Stimulated activated CD8-positive, alpha-beta memory T cell treated with anti-CD3 and anti-CD28 coated beads, Interleukin-12 subunit alpha, Interleukin-12 subunit beta, amount 100 ng/mL, for 24 hours (primary cell): ENCODE results near the gene PLCXD1.

ENCODE experiments used
- DNase-seq: peaks from one replicate; pipeline ENCODE4 v3.0.0-alpha.2; 2020; ENCODE audit errors: extremely low read depth

Gene PLCXD1

DNA sequence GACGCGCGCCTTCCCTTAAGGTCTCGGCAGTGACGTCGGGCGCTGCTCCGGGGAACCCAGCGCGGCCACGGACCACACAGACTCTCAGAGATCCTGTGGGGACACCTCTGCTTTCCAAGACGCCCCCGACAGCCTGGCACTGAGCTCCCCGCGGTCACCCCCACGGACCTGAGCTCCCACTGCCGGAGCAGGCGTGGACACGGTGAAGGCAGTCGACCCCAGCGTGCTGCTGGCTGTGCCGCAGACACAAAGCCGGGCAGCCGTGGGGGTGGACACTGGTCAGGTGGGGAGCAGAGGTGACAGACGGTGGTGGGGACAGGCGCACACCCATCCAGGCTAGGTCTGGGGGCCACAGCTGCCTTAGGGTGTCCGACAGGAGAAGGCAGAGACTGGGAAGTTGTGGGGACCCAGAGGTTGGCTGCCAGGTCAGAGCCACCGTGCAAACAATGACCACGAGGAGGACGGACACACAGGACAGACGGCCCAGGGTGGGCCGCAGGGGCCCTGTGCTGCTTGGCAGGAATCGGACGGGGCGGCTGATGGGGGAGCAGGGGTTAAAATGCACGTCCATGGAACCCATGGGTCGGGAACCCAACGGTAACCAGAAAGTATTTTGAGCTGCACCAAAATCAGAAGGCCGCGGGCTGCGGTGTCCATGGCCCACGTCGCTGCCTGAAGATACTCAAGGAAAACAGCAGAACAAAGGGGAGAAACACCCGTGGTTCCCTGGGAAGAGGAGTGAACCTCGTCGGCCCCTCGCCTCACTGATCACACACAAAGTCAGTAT lies 54.0 kb downstream of the PLCXD1 start:
- no peak for DNase-seq

DNA sequence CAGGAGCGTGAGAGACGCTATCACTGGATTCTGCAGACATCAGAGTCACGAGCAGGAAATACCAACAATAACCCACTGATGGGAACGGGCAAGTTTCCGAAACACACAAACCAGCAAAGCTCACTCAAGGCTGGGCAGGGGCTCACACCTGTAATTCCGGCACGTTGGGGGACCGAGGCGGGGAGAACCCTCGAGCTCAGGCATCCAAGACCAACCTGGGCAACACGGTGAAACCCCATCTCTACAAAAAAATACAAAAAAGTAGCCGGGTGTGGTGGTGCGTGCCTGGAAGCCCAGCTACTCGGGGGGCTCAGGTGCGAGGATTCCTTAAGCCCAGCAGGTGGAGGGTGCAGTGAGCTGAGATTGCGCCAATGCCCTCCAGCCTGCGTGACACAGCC lies 54.6 kb downstream of the PLCXD1 start:
- no peak for DNase-seq

DNA sequence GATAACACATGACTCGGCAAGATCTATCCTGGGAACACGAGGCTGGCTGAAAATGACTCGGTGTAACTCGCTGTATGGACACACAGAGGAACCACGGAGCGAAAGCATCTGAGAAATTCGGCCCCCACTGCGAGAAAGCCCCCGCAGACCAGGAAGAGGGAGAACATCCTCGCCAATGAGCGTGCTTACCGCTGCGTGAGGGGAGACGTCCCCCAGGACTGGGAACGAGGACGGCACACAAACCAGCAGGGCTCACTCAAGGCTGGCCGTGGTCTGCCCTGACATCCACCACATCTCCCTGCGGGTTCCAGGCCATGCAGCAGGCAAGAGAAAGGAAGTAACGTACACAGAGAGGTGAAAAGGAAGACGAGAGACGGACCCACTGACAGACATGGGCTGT lies 55.0 kb downstream of the PLCXD1 start:
- DNase-seq, result no peak

DNA sequence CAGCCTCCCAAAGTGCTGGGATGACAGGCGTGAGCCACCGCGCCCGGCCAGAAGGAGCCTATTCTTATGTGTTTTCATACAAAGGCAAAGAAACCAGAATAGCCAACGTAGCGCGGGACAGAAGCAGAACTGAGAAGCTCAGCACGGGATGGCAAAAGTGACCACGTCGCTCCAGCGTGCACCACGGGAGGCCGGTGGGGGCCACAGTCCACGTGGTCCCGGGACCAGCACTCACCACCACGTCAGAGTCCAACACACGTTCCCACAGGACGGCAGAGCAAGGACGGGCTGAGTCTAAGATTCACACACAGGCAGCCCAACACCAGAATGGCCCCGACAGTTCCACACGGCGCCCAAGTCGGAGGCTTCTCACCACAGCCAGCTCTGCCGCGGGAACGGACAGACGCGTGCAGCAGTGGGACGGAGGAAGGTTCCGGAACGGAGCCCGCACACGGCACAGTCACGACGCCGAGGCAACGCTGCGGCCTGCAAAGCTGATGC lies 56.2 kb downstream of the PLCXD1 start:
- DNase-seq, result no peak

DNA sequence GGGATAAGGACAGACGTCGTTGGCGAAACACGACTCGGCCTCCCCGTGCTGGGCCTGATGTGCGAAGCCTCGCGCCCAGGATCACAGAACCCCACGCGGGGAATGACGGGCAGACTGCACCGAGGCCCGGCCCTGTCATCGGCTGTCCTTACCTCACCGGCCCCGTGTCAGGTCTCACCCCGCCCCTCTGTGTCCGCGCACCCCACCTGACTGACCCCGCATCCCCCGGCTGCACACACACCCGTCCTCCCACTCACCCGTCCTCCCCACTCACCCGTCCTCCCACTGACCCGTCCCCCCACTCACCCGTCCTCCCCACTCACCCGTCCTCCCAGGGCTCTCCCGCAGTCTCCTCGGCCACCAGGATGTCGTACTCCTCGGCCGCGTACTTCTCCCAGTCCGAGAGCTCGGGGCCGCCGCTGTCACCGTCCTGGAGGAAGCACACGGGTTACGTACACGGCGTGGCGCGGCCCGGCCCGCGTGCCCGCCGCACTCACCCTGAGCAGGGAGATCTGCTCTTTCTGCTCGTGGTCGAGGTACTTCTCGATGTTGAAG lies 57.2 kb downstream of the PLCXD1 start:
- DNase-seq, result no peak

DNA sequence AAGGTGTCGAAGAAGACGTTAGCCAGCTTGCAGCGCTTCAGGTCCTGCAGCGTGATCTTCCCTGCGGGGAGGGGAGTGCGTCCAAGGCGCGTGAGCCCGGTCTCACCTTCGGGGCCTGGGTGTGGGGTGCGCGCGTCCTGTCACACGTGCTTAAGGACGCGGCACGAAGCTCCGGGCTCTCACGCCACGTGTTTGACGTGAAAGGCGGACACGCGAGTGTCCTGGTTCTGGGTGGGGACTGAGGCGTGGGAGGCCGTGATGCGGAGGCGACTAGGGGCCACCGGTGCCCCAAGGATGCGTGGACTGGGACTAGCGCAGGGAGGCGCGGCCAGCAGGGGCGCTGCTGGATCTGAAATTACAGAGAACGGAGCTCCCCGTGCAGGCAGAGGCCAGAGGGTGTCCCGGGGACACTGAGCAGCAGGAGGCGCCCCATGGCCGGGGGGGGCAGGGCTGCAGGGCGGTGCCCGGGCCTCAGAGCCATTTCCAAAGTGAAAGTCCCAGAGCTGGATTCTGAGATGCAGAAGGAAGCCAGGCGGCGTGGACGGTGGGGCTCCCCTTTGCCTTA lies 57.7 kb downstream of the PLCXD1 start:
- no peak for DNase-seq

DNA sequence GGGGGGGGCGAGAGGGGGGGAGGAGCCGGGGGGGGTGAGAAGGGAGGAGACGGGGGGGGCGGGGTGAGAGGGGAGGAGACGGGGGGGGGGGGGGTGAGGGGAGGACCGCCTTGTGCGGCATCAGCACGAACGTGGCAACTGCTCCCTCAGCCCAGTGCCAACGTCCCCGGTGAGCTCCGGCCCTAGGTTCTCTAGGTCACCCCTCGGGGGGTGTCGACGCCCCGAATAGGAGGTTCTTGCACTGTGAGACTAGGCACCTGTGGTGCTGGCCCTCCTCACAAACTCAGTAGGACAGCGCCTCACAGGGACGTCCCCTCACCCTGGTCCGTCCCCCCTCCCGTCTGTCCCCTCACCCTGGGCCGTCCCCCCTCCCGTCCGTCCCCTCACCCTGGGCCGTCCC lies 58.9 kb downstream of the PLCXD1 start:
- DNase-seq, result no peak

DNA sequence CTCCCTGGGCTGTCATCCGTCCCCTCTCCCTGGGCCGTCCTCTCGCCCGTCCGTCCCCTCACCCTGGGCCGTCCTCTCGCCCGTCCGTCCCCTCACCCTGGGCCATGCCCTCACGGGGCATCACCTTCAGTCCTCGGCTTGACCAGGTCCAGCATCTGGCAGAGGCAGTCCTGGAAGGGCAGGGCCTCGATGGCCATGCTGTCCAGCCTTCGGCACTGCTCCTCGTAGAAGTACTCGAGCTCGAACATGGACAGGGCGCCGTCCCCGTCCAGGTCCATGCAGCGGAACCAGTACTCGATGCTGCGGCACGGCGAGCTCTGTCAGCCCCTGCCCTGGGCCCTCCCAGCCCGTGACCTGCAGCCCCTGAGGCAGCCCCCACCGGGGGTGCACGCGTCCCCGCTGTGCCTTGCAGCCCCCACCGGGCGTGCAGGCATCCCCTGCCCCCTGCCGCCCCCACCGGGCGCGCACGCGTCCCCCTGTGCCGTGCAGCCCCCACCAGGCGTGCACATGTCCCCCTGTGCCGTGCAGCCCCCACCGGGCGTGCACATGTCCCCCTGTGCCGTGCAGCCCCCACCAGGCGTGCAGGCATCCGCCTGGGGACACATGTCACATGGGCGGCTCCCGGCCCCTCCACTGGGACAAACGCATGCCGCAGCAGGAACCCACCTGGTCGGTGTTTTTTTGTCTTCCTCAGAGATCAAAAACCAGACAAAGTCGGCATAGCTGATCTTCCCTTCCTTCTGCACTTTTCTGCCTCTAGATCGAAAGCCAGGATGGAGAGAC lies 59.7 kb downstream of the PLCXD1 start:
- DNase-seq, result no peak

DNA sequence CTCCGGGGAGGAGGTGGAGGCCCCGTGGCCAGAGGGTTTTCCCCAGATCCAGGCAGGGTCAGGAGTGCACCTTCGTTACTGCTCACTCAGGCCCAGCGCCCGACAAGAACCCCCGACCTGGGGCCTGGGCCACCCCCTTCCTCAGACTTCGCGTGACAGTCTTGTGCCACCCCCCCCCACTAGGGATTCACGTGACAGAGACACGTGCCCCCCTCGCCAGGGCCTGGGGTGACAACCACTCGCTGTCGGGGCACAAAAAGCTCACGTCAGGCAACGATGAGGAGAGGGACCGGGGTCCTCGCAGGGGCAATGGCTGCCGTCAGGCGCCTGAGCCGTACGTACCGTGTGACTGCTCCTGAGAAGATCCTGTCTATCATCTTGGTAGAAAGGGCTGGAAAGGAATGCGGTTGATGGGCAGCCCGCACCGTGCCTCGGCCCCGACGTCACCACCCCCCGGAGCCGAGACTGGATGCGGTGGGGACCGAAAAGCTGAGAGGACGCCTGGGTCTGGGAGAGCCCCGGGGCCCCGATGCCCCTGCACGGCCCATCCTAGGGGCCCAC lies 60.4 kb downstream of the PLCXD1 start:
- DNase-seq, result no peak

DNA sequence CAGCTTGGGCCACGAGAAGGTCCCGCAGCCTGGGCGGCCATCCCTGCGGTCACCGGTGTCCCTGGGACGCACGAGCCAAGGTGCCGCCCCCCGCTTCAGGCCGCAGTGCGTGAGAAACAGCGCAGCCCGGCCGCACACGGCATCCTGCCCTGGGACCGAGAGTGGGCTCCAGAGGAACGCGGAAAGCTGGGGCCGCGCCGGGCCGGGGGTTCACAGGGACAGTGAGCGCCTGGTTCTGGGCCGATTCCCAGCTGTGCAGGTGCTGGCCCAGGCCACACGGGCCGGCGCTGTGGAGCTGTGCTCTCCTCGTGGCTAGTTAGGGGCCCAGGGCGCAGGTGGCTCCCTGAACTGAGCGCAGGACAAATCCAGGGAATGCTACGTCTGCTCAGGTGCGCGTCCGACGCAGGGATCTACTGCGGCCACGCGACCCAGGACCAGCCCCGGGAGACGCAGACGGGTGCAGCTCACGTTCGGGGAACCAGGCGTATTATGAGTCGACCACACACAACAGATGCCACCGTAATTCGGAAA lies 63.3 kb downstream of the PLCXD1 start:
- DNase-seq, result no peak

DNA sequence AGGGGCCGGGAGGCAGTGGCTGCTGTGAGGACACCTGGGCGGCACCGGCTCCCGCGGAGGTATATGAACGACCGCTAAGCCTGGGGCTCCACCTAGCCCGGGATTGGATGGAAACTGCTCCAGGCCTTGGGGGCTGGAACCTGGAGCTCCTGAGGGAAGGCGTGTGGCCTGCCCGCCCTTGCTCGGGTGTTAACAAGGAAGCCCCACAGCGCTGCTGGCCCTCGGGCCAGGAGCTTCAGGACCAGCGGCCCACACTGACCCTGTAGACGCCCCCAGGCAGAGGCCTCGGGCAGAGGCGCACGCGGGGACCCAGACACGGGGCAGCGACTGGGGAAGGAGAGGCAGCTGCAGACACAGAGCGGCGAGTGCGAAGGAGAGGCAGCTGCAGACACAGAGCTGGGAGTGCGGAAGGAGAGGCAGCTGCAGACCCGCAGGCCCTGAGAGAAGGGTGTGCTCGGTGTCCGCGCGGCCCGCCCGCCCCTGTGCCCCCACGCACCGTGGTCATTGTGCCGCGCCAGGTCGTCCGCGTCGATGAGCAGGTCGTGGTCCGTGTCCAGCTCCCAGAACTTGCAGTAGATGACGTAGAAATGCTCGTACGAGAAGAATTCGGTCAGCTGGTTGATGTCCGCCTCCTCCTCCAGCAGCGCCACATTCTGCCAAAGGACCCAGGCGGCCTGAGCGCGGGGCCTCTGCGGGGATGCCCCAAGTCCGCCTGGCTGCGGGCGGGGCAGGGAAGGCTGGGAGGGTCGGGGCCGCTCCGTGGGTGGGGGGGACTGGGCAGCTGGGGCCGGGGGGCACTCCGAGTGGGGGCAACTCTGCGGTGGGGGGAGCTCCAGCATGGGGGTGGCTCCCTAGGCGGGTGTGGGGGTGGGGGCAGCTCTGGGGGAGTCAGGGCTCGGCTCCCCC lies 64.1 kb downstream of the PLCXD1 start:
- DNase-seq, result no peak

DNA sequence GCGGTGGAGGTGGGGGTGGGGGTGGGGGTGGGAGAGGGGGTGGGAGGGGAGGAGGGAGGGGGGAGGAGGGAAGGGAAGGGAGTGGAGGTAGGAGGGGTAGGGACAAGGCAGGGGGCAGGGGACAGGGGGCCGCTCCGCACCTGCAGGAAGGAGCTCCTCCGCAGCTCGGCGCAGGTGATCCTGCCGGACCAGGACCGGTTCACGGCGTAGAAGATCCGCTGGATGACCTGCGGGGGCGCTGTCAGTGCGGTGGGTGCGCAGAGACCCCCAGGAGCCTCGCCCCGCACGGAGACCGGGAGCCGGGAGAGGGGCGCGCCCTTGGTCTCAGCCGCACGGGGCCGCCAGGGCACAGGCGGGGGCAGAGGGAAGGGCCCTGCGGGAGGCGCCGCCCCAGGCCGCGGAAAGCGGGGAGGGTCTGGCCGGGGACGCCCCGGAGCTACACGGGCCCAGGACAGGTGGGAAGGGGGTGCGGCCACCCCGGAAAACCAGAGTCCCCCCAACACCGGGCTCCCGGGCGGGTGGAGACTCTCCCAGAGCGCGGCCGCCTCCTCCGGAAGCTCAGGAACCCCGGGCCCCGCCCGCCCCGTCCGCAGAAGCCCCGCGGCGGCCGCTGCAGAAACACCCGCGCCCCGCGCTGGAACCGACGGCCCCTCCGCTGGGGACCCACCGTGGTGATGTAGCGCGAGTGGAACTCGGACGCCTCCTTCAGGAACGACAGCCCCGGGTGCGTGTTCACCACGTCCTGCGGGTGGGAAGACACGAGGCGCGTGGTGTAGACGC lies 65.0 kb downstream of the PLCXD1 start:
- no peak for DNase-seq

DNA sequence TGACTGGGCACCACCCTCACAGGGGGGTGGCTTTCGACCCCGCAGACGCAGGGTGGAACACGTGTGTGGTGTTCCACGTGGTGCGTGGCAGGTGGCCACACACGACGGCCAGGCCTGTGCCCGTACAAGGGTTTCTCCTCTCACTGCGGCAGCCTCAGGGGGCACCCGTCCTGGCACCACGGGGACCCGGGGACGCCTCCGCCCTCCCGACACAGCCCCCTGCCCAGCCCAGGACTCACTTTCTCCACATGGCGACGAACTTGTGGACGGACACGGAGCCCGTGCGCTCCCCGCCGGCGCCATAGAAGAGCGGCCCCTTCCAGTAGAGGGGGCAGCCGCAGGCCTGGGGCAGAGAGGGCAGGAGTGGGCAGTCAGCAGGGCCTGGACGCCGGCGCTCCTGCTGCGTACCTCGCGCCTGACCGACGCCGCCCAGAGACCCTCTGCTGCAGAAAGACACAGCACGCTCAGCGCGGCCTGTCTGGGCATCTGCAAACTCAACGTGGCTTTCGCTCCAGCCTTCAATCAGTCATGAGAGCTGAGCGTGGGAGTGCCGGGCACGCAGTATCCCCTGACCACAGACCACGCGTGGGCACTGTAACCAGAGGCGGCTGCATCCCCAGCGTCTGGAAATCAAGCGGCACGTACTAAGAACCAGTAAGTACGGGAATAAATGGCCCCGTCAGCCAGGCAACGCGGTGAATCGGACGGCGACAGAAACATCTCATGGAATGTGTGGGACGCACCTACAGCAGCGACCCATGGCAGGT lies 66.4 kb downstream of the PLCXD1 start:
- no peak for DNase-seq

DNA sequence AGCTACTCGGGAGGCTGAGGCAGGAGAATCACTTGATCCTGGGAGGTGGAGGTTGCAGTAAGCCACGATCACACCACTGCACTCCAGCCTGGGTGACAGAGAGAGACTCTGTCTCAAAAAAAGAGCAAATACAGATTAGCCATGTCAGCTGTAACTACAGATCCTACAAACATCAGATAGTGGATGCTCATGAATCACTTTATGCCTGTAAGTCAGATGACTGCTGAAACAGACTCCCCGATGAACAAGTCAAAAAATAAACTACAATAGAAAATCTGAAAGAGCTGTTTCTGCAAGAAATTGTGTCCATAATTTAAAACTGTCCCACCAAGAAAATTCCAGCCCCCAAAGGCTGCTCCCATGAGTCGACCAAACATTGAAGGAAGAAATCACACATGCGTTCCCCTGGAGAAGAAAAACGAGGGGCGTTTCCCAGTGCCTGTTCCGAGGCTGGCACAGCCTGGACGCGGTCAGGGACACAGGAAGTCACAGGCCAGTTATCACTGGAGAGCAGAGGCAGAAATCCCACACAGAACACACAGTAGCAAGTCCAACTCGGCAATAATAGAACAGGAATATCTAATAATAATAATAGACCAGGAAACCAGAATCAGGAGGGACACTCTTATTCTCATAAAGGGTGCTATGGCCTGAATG lies 67.4 kb downstream of the PLCXD1 start:
- no peak for DNase-seq

DNA sequence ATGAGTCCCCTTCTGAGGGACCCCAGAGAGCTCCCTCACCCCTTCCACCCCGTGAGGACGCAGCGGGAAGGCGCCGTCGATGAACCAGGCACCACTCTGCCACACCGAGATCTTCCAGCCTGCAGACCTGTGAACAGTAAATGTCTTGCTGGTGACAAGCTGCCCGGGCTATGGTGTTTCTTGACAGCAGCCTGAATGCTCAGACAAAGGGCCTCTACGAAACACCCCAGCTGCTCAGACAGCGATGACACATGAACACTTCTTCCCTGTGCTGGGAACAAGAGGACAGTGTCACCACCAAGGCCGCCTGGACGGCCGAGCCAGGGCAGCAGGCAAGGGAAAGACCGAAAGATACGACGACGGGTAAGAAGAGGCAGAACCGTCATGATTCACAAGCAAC lies 68.0 kb downstream of the PLCXD1 start:
- DNase-seq, result no peak

DNA sequence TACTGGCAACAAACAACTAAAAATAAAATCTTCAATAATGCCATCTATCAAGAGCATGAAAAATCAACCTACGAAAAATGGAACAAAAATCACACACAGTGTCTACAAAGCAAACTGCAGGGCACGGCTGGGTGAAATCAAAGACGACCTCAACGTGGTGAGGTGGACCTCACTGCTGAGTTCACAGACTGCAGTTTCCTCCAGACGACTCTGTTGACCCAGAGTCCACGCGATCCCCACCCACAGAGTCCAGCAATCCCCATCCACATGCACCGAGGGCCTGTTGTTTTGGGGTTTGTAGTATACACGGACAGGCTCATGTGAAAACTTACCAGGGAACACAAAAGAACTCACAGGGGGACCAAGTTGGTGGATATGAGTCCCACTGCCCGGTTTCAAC lies 68.5 kb downstream of the PLCXD1 start:
- no peak for DNase-seq

DNA sequence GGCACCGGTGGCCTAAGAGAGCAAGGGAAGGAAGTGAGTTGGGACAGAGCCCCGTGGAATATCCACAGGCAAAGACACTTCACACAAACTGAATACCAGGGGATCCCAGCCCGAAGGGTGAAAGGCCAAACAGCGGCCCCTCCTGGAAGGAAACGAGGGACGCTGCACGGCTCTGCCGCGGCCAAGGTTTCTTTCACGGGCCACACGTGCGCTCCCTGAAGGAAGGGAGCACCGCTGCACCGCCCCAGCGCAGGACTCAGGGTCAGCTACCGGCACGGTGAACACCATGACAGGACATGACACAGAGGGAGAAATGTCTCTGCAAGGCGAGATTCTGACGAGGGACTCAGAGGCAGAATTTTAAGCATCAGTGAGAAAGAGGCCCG lies 69.0 kb downstream of the PLCXD1 start:
- DNase-seq, result no peak

DNA sequence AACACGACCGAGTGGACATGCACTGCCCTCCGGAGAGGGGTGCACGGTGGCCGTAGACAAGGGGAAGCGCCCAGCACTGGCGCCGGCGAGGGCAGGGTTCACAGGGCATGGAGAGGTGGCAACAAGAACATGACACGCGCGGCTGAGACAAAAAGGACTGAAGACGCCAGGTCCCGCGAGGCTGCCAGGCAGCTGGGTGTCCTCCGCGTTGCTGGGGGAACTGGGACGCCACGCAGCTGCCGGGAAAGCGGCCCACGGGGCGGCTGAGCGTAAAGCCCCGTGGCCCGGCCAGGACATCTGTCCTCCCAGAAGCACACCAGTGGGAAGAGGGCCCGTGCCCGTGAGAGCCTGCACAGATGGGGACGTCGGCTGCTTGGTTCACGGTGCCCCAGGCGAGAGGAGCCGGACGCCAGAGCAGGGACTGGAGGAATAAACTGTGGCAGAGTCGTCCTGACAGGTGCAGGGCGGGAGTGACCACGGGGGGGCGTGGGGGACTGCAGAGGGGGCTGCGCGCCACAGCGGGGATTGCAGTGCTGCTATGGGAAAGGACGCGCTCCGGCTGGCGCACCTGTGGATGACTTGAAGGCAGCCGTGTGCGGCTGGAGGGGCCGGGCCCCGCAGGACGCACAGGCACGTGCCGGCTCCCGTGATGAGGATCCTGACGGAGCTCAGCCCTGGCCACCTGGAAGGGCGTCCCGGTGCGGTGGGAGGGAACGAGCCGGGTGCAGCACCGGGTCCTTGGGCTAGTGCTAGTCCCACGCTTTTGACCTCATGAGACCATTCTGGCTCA lies 69.5 kb downstream of the PLCXD1 start:
- DNase-seq, result no peak
